Measurements from ENCODE around the gene MCM6.
"Not testable (repeated sequence)": the region's sequence is repeated elsewhere in the genome, so short reads cannot be mapped to it uniquely, and the experiment has no call there.

MCM6 gene

DNA sequence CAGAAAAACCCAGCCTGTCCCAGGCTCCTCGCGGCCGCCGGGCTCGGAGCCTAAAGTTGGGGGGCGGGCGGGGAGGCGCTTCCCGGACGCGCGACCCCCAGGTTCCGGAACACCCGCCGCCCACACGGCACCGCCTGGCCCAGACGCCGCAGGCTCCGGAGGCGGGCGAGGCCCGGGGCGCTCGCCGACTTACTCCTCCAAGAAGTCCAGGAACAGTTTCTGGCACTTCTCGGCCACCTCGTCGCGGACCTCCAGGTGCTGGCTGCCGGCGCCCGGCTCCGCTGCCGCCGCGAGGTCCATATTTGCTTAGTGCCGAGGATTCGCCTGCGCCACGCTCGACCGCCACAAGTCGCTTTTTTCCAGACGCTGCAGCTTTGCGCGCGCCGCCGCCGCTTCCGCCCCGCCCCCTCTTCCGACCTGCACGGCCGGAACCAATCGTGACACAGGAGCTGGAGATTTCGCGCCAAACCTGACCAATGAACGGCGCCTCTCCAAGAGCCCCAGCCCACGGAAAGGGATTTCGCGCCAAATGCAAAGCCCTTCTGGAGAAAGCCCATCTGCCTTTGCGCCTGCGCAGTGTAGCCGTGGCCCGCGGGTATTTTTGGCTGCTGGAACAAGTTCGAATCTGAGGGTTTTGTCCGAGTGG is at the start of gene MCM6:
MCM6 (minus strand) TSS at position 378 of the 646 bp plus-strand sequence; CDS start at position 300, 78 bp downstream.
- DNase-seq, result peak; percentile 99

DNA sequence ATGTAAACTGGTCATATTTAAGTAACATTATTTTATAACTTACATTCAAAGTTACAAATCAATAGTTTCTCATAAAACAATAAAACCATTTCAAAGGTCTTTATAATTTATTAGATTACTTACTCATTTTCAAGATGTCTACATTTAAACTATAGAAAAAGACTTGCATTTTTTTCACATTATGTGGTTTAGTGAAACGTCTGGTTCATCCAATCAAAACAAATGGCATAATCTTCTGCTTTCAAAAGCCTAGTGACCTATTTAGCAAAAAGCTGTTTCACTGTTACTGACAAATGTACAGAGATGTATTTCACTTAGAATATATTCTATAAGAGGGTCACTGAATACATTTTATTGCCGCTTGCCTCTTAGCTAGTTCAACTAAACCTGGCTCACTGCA is 49.3 kb upstream of the MCM6 start:
- DNase-seq, result no peak

DNA sequence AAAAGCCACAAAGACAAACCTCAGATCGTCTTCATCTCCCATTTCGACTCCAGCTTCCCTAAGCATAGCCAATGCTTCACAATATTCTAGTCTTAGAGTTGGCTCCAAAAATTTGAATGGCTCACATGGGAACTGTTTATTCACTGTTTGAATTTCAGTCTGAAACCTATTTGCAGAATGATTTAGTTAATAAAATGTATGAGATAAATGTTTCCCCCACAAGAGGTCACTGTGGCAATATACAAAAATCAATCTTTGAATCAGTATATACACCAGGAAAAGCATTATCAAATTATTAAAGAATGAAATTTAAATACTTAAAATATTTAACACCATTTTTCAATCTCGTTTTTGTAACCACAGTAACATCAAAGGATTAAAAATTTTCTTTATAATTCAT is 40.0 kb upstream of the MCM6 start:
- DNase-seq, result peak; percentile 78

DNA sequence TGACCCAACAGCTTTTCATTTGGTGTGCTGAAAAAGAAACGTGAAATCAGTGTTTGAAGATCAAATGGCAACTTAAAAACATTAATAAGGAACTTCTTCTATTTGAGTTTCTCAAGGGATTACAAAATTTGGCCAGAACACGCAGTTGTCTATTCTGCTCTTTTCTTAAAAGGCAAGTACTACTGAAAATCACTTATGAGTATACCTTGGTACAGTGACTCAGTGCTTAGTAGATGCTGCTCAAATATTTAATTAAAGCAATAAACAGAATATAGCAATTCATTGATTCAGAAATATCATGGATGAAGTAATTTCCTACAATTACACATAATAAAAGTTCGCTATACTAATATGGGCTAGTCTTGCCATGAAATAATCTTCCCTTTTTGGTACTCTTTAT is 38.2 kb upstream of the MCM6 start:
- no peak for DNase-seq

GRCh38 chr2:135913727-135914365 is 37.6 kb upstream of the MCM6 start:
- peak; percentile 73 for DNase-seq

DNA sequence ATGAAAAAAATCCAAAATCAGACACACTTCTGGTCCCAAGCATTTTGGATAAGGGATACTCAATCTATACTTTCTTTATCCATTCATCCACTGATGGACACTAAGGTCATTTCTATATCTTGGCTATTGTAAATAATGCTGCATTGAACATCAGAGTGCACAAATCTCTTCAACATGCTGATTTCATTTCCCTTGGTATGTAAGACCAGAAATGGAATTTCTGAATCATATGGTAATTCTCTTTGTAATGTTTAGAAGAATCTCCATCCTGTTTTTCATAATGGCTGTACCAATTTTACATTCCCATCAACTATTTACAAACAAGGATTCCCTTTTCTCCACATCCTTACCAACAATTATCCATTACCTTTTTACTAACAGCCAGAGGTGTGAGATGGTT is 33.7 kb upstream of the MCM6 start:
- no peak for DNase-seq

DNA sequence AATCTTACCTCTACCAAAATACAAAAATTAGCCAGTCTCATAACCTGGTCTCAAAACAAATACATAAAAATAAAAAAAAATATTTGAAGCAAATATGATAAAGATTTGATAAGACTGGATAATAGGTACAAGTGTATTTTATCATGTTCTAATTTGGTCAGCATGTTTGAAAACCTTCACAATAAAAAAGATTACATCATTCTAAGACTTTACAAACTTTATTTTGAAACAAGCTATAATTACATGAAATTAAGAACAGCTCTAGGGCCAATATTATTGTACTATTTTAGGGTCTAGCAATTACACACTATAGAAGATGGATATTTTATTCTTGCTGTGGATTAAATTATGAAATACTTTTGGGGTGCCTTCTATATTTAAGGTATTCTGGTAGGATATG is 29.4 kb upstream of the MCM6 start:
- no peak for DNase-seq

- no peak for DNase-seq
Observed at GRCh38 chr2:135904341-135904989, 28.2 kb upstream of the MCM6 start.

DNA sequence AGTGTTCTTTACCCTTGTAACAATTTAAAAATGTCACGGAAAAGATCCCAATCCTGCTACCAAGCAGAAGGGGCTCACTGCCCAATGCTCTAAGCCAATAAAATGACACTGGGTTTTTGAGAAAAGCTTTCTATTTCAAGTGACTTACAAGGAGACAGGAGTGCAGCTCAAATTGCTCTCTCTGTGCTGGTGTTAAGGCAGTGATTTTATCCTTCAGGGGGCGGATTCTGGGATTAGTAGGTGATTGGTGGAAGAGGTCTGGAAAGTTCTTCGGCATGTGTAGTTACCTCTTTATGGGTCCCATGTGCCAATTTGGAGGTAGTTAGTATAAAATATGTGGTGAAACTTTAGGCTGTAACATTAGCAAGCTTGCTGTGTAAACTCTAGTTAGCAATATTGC is 27.4 kb upstream of the MCM6 start:
- no peak for DNase-seq

DNA sequence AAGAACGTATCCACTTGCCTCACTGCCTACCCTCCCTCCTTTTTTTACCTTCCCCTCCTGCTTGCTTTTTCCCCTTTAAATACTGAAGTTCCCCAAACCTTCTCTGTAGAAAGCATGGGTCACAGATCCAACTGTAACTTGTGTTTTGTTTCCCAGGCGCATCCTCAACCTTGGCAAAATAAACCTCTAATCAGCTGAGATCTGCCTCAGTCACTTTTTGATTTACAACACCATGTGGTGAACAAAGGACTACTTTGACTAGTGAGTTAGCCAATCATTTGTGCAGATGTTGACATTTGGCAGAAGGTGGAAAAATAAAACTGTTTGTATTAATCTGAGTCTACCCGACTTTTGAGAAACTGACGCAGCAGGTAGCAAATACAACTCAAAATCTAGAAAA is 23.3 kb upstream of the MCM6 start:
- no peak for DNase-seq

DNA sequence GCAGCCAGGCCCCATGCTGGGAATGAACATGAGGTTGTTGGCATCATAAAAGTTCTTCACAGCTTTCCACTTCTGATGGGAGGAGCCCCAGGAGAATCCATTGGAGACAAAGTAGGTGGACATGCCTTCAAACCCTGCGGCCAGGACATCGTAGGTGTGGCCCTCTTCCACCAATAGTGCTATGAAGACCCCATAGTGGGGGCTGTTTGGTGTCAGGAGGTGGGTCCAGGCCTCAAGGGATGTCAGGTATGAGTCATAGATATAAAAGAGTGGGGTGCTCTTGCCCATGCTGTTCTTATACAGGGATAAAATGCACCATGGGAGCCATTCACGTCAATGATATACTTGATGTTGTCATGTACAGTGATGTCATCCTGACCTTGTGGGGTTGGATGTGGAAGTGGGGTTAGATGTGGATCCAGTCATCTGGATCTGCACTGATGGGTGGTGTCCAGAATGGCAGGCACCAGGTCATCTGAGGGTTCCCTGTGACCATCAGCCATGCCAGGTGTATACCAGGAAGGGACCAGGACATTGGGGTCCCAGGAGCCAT is 22.1 kb upstream of the MCM6 start:
- no peak for DNase-seq

DNA sequence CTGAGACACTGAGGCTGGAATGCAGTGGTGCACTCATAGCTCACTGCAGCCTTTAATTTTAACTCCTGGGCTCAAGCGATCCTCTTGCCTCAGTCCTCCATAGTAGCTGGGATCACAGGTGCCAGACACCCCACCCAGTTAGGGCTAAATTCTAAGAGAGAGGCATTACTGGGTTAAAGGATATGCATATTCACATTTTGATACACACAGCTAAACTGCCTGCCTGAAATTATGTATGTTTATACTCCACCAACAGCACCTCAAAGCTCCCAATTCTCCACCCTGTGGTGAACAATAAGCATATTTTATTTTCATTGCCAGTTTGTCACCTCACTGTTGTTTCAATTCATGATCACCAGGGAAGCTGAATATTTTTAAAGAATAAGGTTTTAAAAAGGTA is 18.7 kb upstream of the MCM6 start:
- DNase-seq, result no peak

- no peak for DNase-seq
Observed at GRCh38 chr2:135893374-135893794, 17.1 kb upstream of the MCM6 start.

- DNase-seq, result no peak
Observed at GRCh38 chr2:135890835-135891234, 14.6 kb upstream of the MCM6 start.

DNA sequence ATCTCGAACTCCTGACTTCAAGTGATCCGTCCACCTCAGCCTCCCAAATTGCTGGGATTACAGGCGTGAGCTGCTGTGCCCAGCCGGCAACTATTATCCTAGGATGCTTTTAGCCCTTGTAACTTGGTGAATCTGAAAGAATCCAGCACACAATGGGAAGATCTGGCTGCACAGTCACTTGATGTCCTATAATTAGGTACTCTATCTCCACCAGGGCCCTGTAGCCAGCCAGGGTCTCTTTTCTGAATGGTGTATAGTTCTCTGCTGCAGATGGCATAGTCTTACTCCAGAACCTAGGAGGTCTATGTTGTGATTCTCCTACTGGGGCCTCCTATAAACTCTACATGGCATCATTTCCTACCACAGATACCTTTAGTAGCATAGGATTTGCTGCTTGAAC is 13.9 kb upstream of the MCM6 start:
- no peak for DNase-seq

DNA sequence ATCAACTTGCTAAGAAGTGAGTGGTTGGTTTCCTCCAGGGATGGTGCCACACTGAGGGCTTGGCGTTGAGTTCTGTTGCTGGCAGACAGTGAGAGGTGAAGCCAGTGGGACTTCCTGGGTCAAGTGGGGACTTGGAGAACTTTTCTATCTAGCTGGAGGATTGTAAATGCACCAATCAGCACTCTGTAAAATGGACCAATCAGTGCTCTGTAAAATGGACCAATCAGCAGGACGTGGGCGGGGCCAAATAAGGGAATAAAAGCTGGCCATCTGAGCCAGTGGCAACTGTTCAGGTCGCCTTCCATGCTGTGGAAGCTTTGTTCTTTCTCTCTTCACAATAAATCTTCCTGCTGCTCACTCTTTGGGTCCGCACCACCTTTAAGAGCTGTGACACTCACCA is 12.3 kb upstream of the MCM6 start:
- DNase-seq, result not testable (repeated sequence)

- DNase-seq, result no peak
Observed at GRCh38 chr2:135885709-135886108, 9.5 kb upstream of the MCM6 start.

DNA sequence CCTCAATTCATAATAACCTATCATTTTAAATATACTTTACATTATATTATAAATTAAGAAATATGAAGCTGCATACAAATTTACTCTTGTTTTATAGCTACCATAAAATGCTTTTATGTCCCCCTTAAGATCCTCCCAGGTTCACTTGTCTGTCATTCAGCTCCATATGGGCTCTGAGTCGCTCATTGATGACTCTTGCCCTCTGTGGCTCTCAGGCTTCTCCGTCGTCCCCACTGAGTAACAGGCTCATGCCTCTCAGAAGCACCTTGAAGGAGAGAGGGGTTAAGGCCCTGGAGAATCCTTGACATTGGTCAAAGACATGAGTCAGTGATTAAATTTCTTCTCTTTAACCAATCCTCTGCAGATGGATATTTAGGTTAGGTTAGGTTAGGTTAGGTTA is 6.2 kb upstream of the MCM6 start:
- no peak for DNase-seq

DNA sequence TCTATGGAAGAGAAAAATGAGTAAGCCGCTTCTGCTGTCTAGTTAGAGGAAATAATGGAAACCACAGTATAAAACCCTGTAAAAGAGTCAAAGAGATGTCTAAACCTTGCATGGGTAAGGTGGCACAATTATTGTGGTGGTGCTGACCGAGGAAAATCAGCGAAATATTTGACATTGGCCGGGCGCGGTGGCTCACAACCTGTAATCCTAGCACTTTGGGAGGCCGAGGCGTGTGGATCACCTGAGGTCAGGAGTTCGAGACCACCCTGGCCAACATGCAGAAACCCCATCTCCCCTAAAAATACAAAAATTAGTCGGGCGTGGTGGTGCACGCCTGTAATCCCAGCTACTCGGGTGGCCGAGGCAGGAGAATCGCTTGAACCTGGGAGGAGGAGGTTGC is 527 bp upstream of the MCM6 start:
- not testable (repeated sequence) for DNase-seq

- DNase-seq, result peak; percentile 70
Observed at GRCh38 chr2:135875491-135876065, 665 bp downstream of the MCM6 start.

DNA sequence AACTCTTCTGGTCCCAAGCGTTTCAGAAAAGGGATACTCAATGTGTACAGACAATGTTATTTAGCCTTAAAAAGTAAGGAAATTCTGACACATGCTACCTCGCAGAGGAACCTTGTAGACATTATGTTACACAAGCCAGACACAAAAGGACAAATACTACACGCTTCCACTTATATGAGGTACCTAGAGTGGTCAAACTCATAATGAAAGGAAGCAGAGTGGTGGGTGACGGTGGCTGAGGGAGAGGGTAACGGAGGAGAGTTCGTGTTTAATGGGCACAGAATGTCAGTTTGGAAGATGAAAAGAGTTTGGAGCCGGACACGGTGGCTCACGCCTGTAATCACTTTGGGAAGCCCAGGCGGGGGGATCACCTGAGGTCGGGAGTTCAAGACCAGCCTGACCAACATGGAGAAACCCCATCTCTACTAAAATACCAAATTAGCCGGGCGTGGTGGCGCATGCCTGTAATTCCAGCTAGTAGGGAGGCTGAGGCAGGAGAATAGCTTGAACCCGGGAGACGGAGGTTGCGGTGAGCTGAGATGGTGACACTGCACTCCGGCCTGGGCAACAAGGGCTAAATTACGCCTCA is 1.4 kb downstream of the MCM6 start:
- DNase-seq, result no peak

GRCh38 chr2:135870571-135870970 is 5.7 kb downstream of the MCM6 start:
- DNase-seq, result no peak

GRCh38 chr2:135863233-135863632 is 13.0 kb downstream of the MCM6 start:
- DNase-seq, result no peak

Measured in CD4-positive, alpha-beta T cell treated with Interleukin-4 for 4 hours (primary cell).